Lung (tissue), 16 donors: ENCODE data around the gene CPLX1. TPM values are rescaled to one million over a fixed set of nuclear protein-coding genes. Genes with fewer than 3 reads are reported as not detected.

Experiments
- ATAC-seq: fragments of 200-7000 bp; cut with Tn5 transposase; one replicate; pipeline ENCODE4 v1.9.1; 2020; ENCODE audit warnings: moderate number of reproducible peaks; ENCODE audit not compliant: insufficient read depth, low FRiP score
- DNase-seq, 3 donors: peaks; one replicate each; pipeline ENCODE4 v3.0.0-alpha.2; 2013 to 2017
- H3K27ac ChIP-seq, 2 donors: one replicate each; pipeline ENCODE4 v1.5.1; 2013; ENCODE audit warnings: mild to moderate bottlenecking in 2 of 2, moderate library complexity in 2 of 2, control low read depth in 1 of 2, inconsistent platforms in 1 of 2, low read depth in 1 of 2, low read length in 1 of 2
- H3K27me3 ChIP-seq, 3 donors: one replicate each; pipeline ENCODE4 v1.5.1; 2013; ENCODE audit warnings: low read length in 2 of 3; ENCODE audit not compliant: control insufficient read depth in 3 of 3, insufficient read depth in 3 of 3
- H3K36me3 ChIP-seq, 4 donors: one replicate each; pipeline ENCODE4 v1.5.1; 2013; ENCODE audit warnings: low read length in 4 of 4, mild to moderate bottlenecking in 1 of 4, moderate library complexity in 1 of 4; ENCODE audit not compliant: control insufficient read depth in 4 of 4, insufficient read depth in 4 of 4
- H3K4me1 ChIP-seq, 5 donors: one replicate each; pipeline ENCODE4 v1.5.1; 2013; ENCODE audit warnings: low read length in 5 of 5, mild to moderate bottlenecking in 2 of 5, moderate library complexity in 1 of 5; ENCODE audit not compliant: control insufficient read depth in 5 of 5, insufficient read depth in 5 of 5
- H3K4me3 ChIP-seq: one replicate; pipeline ENCODE4 v1.5.1; 2013; ENCODE audit warnings: mild to moderate bottlenecking, control low read depth, moderate library complexity
- H3K9ac ChIP-seq, 2 donors: one replicate each; pipeline ENCODE4 v1.5.1; 2013; ENCODE audit warnings: low read length in 2 of 2, control low read depth in 1 of 2; ENCODE audit not compliant: insufficient read depth in 1 of 2
- H3K9me3 ChIP-seq, 4 donors: one replicate each; pipeline ENCODE4 v1.5.1; 2013; ENCODE audit warnings: low read length in 3 of 4, mild to moderate bottlenecking in 1 of 4, moderate library complexity in 1 of 4; ENCODE audit not compliant: control insufficient read depth in 4 of 4, insufficient read depth in 3 of 4
- CTCF ChIP-seq: IDR thresholded peaks from 2 replicates; pipeline ENCODE4 v1.5.1; 2012; ENCODE audit warnings: mild to moderate bottlenecking; ENCODE audit errors: control extremely low read depth, extremely low read depth
- WGBS, 2 donors: extraction: QIAGEN DNeasy Blood & Tissue Kit; methylation state at CpG; one replicate each; pipeline ENCODE4 v1.1.7; 2013; 5-methylcytosine and 5-hydroxymethylcytosine counted together
- long read RNA-seq, 5 donors: transcript quantifications; one replicate each; lab custom pipeline, GENCODE V29; 2026
- polyA plus RNA-seq, 2 donors: library from polyadenylated mRNA; stranded (reverse); fragments of 200-250 nt; gene quantifications; one replicate each; pipeline ENCODE4 v1.2.1, GENCODE V29; 2013
- total RNA-seq, 2 donors: library from RNA; depleted of rRNA in 1 of 2; stranded (reverse); fragments of >200 nt in 1 of 2; gene quantifications; one replicate each; pipeline ENCODE4 v1.2.1, GENCODE V29; 2014 to 2021
- donor health status: control.
- donor health status: control.
- donor health status: Bipolar disorder and iron deficiency.
- donor health status: healthy.
- donor health status: DM: yes; HTN: yes; CAD: no.

Gene CPLX1
- total RNA-seq (1 to 10 TPM; 1.4 to 3.9 TPM), polyA plus RNA-seq (1 to 10 TPM; 1.1 to 2.9 TPM)
- long read RNA-seq, donor 1: 0 reads
- long read RNA-seq, donor 2: 0 reads
- long read RNA-seq, donor 3: 0 reads
- long read RNA-seq, donor 4: 0 reads
- long read RNA-seq, donor 5: 0 reads

DNA sequence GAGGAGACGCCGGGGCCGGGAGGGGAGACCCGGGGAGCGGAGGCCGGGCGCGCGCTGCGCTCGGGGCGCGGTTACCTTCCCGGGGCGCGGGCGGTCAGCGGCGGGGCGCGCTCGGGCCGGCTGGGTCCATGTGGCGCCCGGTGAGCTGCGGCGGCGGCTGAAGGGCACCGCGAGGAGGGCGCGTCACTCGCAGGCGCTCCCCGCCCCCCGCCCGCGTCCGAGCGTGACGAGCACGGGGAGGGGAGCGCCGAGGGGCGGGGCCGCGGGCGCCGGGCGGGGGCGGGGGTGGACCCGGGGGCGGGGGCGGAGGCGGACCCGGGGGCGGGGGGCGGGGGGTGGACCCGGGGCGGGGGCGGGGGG lies at the start of gene CPLX1:
CPLX1 (minus strand) TSS at position 159 of the 360 bp plus-strand sequence. CDS start 1,607 bp downstream, outside the sequence.
- peaks cover 0 to 60% (median 23%) of the 10 kb centered on the region in 3 donors for H3K27me3 ChIP-seq
- H3K4me1 ChIP-seq: peaks cover 0 to 8% (median 0%) of the 10 kb centered on the region in 5 donors
- no peak within 1 kb of the TSS for H3K9ac ChIP-seq
- ATAC-seq: no peak
- H3K9me3 ChIP-seq: peaks cover 0 to 6% (median 0%) of the 10 kb centered on the region in 4 donors
- 1 to 7% methylated on average over 2 to 47 of the region's 61 CpGs for WGBS, 2 donors
- H3K4me3 ChIP-seq: no peak within 1 kb of the TSS
- H3K36me3 ChIP-seq: no peaks in the 10 kb centered on the region
- TF ChIP-seq CTCF: no peak
- DNase-seq: no peak
- H3K27ac ChIP-seq: no peak within 1 kb of the TSS

DNA sequence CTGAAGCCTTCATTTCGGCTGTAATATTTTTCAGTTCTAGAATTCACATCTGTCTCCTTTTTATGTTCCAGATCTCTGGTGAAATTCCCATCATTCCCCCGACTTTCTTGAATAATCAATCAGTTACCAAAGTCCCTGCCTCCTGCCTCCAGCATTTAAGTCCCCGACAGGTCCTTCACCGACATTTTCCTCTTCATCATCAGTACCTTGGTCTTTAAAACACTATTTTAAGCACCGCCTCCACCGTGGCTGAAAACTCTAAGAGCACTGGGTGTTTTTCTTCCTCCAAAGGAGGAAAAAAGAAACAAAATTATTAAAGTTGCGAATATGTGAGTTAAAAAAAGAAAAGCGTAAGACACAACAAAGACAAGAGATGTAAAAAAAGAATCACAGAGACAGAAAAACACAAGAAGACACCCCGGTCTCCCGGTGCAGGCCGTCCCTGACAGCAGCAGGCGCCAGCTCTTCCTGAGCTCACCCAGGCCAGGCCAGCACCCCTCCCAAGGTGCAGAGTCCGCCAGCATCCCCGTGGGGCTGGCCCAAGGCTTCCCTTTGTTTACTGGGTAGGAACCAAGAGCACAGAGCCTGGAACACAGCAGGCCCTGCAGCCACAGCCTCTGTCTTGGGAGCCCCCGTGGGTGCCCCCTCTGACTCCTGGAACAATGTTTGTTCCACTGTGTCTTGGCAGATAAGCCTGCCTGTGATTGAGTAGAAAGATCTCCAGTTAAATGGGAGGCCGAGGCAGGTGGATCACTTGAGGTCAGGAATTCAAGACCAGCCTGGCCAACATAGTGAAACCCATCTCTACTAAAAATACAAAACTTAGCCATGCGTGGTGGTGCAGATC lies 49.3 kb upstream of the CPLX1 start:
- Histone ChIP-seq H3K4me1 (no peaks in the 10 kb centered on the region), H3K36me3 (peaks cover 15 to 75% (median 22%) of the 10 kb centered on the region in 4 donors), H3K27ac (no peak overlapping the region), H3K27me3 (no peaks in the 10 kb centered on the region), H3K9me3 (no peaks in the 10 kb centered on the region), H3K4me3 (no peak overlapping the region), H3K9ac (no peak overlapping the region)
- ATAC-seq (no peak), DNase-seq (no peak)
- WGBS, 2 donors: 90 to 92% methylated on average over 17 of the region's 17 CpGs
- no peak for TF ChIP-seq CTCF

DNA sequence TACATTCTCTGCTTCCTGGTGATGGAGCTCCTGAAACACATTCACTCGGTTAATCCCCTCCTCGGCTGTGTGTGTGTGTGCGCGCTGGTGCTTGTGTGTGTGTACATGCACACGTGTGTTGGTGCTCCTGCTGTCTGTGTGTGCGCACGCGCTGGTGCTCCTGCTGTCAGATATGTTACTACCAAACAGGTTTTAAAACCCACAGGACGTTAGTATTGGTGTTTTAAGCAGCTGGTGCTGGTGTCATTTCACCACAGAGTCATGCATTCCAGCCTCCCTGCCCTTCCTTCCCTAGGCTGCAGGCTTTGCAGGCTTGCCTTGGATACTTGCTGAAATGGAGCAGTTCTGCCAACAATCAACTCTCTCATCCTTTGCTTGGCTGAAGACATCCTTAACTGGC lies 48.1 kb upstream of the CPLX1 start:
- ATAC-seq: no peak
- Histone ChIP-seq H3K36me3 (peaks cover 14 to 76% (median 28%) of the 10 kb centered on the region in 4 donors), H3K9me3 (peaks cover 0 to 3% (median 1%) of the 10 kb centered on the region in 4 donors), H3K27me3 (no peaks in the 10 kb centered on the region), H3K4me3 (no peak overlapping the region), H3K9ac (no peak overlapping the region), H3K4me1 (no peaks in the 10 kb centered on the region), H3K27ac (no peak overlapping the region)
- DNase-seq: no peak
- WGBS, 2 donors: 94 to 96% methylated on average over 9 of the region's 9 CpGs
- no peak for TF ChIP-seq CTCF
